ENCODE measurements around the gene CBY2. TPM values are rescaled to one million over a fixed set of nuclear protein-coding genes. Genes with fewer than 3 reads are reported as not detected.

CBY2 gene, protein sequence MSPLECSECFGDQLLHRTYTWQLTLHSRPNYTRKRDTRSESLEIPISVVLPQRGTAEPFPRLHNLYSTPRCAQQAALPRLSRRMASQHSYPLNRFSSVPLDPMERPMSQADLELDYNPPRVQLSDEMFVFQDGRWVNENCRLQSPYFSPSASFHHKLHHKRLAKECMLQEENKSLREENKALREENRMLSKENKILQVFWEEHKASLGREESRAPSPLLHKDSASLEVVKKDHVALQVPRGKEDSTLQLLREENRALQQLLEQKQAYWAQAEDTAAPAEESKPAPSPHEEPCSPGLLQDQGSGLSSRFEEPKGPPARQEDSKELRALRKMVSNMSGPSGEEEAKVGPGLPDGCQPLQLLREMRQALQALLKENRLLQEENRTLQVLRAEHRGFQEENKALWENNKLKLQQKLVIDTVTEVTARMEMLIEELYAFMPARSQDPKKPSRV
- not detected in 2 replicates for total RNA-seq

GRCh38 chr13:45702088-45702487 lies at the start of gene CBY2:
TSS of gene CBY2 (plus strand) at chr13:45702320. CDS start at chr13:45702391, 71 bp downstream.

Other genes with a start within 250 kb of the CBY2 start
- 29.6 and 33.1 TPM in 2 replicates for gene COG3, start 237.4 kb upstream of the CBY2 start, total RNA-seq
- not detected in 2 replicates for gene ERICH6B, start 86.6 kb upstream of the CBY2 start, total RNA-seq
- under 0.01 TPM in 1 of 2 replicates, not detected in the other for gene SIAH3, start 149.4 kb downstream of the CBY2 start, total RNA-seq

All from epithelial cell of umbilical artery (primary cell).